Measurements from ENCODE around the gene JCAD.

JCAD gene

DNA sequence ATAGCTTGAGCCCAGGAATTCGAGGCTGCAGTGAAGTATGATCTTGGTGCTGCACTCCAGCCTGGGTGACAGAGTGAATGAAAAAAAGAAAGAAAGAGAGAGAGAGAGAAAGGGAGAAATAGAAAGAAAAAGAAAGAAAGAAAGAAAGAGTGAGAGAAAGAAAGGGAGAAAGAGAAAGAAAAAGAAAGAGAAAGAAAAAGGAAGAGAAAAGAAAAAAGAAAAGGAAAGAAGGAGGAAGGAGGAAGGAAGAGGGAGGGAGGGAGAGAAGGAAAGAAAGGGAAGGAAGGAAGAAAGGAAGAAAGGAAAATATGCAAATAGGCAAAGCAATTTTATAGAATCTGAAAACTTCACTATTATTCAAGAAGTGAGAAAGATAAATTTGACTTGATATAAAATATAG, 24.5 kb upstream of the JCAD start:
- POLR2A ChIA-PET, result no interaction called here
- TF ChIP-seq, protein P1, sequence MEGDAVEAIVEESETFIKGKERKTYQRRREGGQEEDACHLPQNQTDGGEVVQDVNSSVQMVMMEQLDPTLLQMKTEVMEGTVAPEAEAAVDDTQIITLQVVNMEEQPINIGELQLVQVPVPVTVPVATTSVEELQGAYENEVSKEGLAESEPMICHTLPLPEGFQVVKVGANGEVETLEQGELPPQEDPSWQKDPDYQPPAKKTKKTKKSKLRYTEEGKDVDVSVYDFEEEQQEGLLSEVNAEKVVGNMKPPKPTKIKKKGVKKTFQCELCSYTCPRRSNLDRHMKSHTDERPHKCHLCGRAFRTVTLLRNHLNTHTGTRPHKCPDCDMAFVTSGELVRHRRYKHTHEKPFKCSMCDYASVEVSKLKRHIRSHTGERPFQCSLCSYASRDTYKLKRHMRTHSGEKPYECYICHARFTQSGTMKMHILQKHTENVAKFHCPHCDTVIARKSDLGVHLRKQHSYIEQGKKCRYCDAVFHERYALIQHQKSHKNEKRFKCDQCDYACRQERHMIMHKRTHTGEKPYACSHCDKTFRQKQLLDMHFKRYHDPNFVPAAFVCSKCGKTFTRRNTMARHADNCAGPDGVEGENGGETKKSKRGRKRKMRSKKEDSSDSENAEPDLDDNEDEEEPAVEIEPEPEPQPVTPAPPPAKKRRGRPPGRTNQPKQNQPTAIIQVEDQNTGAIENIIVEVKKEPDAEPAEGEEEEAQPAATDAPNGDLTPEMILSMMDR (IDR thresholded peaks at IDR 0.05; ENCODE audit: control extremely low read depth, extremely low read depth, low read depth, missing control alignments), result no peak
- CTCF ChIA-PET, result interaction anchor here (1.8 kb wide), 1 partner anchor 12 kb away, joined by 5 read pairs; no protein-coding TSS in a partner anchor
- no peak for DNase-seq (ENCODE audit: extremely low spot score)

GRCh38 chr10:30081182-30081581, 21.8 kb upstream of the JCAD start:
- no peak for DNase-seq (ENCODE audit: extremely low spot score)
- ChIA-PET CTCF (interaction anchor here (0.7 to 2.0 kb wide), 5 partner anchors 8 to 53 kb away, joined by 3 to 8 read pairs (median 3); no protein-coding TSS in a partner anchor), POLR2A (no interaction called here)
- TF ChIP-seq, protein P1 (IDR thresholded peaks at IDR 0.05; ENCODE audit: control extremely low read depth, extremely low read depth, low read depth, missing control alignments), result no peak

- POLR2A ChIA-PET, result no interaction called here
- TF ChIP-seq, protein P1 (IDR thresholded peaks at IDR 0.05; ENCODE audit: control extremely low read depth, extremely low read depth, low read depth, missing control alignments), result no peak
Measured at GRCh38 chr10:30080161-30080560, 20.8 kb upstream of the JCAD start.

GRCh38 chr10:30079408-30079807, 20.0 kb upstream of the JCAD start:
- POLR2A ChIA-PET, result no interaction called here
- CTCF ChIA-PET, result no interaction called here
- no peak for DNase-seq (ENCODE audit: extremely low spot score)
- TF ChIP-seq, protein P1 (IDR thresholded peaks at IDR 0.05; ENCODE audit: control extremely low read depth, extremely low read depth, low read depth, missing control alignments), result no peak

More at GRCh38 chr10:30080161-30080560, 20.8 kb upstream of the JCAD start:
- CTCF ChIA-PET, result interaction anchor here (1.3 kb wide), 1 partner anchor 9 kb away, joined by 3 read pairs; no protein-coding TSS in a partner anchor
- no peak for DNase-seq (ENCODE audit: extremely low spot score)

GRCh38 chr10:30075481-30075880, 16.1 kb upstream of the JCAD start:
- ChIA-PET POLR2A (no interaction called here), CTCF (interaction anchor here (1.1 kb wide), 1 partner anchor 12 kb away, joined by 4 read pairs; no protein-coding TSS in a partner anchor)
- TF ChIP-seq, protein P1 (IDR thresholded peaks at IDR 0.05; ENCODE audit: control extremely low read depth, extremely low read depth, low read depth, missing control alignments), result no peak
- no peak for DNase-seq (ENCODE audit: extremely low spot score)

GRCh38 chr10:30074933-30075332, 15.5 kb upstream of the JCAD start:
- DNase-seq (ENCODE audit: extremely low spot score), result no peak
- ChIA-PET POLR2A (no interaction called here), CTCF (interaction anchor here (1.1 kb wide), 1 partner anchor 13 kb away, joined by 4 read pairs; no protein-coding TSS in a partner anchor)
- TF ChIP-seq, protein P1 (IDR thresholded peaks at IDR 0.05; ENCODE audit: control extremely low read depth, extremely low read depth, low read depth, missing control alignments), result no peak

All from GM10248 (cell line).